ENCODE measurements around the gene CACNG1.

DNA sequence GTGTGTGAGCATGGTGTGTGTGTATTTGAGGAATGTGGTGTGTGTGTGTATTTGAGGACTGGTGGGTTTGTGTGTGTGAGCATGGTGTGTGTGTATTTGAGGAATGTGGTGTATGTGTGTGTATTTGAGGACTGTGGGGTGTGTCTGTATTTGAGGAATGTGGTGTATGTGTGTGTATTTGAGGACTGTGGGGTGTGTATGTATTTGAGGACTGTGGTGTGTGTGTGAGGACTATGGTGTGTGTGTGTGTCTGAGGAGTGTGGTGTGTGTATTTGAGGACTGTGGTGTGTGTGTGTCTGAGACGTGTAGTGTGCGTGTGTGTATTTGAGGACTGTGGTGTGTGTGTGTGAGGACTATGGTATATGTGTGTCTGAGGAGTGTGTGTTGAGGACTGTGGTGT, 18.0 kb upstream of the CACNG1 start:
- TF ChIP-seq, protein P1, sequence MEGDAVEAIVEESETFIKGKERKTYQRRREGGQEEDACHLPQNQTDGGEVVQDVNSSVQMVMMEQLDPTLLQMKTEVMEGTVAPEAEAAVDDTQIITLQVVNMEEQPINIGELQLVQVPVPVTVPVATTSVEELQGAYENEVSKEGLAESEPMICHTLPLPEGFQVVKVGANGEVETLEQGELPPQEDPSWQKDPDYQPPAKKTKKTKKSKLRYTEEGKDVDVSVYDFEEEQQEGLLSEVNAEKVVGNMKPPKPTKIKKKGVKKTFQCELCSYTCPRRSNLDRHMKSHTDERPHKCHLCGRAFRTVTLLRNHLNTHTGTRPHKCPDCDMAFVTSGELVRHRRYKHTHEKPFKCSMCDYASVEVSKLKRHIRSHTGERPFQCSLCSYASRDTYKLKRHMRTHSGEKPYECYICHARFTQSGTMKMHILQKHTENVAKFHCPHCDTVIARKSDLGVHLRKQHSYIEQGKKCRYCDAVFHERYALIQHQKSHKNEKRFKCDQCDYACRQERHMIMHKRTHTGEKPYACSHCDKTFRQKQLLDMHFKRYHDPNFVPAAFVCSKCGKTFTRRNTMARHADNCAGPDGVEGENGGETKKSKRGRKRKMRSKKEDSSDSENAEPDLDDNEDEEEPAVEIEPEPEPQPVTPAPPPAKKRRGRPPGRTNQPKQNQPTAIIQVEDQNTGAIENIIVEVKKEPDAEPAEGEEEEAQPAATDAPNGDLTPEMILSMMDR (IDR thresholded peaks at IDR 0.05), result no peak
- no peak for TF ChIP-seq POLR2A (IDR thresholded peaks at IDR 0.05)
- no peak for TF ChIP-seq POLR2AphosphoS5 (IDR thresholded peaks at IDR 0.05)
- no peak for TF ChIP-seq EP300 (IDR thresholded peaks at IDR 0.05; ENCODE audit: low read depth)
